Rectal smooth muscle tissue (tissue), 1 donor: ENCODE results near the gene DEGS2.

Experiments used
- H3K27ac ChIP-seq: one replicate; pipeline ENCODE4 v1.7.0; 2013; ENCODE audit warnings: low read depth, low read length, inconsistent platforms
- H3K27me3 ChIP-seq: one replicate; pipeline ENCODE4 v1.7.0; 2013; ENCODE audit warnings: low read length; ENCODE audit not compliant: control insufficient read depth, insufficient read depth
- H3K36me3 ChIP-seq: one replicate; pipeline ENCODE4 v1.7.0; 2013; ENCODE audit warnings: low read length; ENCODE audit not compliant: control insufficient read depth, insufficient read depth
- H3K4me1 ChIP-seq: one replicate; pipeline ENCODE4 v1.7.0; 2013; ENCODE audit warnings: low read length; ENCODE audit not compliant: control insufficient read depth, insufficient read depth
- H3K4me3 ChIP-seq: one replicate; pipeline ENCODE4 v1.7.0; 2013; ENCODE audit warnings: low read length
- H3K9ac ChIP-seq: one replicate; pipeline ENCODE4 v1.7.0; 2013; ENCODE audit warnings: low read length

DEGS2 gene

GRCh38 chr14:100120522-100121269 is 38.7 kb downstream of the DEGS2 start:
- Histone ChIP-seq H3K36me3 (peaks cover 6% of the 10 kb centered on the region), H3K4me3 (no peak overlapping the region), H3K27me3 (no peaks in the 10 kb centered on the region), H3K4me1 (no peaks in the 10 kb centered on the region), H3K27ac (no peak overlapping the region), H3K9ac (no peak overlapping the region)

DNA sequence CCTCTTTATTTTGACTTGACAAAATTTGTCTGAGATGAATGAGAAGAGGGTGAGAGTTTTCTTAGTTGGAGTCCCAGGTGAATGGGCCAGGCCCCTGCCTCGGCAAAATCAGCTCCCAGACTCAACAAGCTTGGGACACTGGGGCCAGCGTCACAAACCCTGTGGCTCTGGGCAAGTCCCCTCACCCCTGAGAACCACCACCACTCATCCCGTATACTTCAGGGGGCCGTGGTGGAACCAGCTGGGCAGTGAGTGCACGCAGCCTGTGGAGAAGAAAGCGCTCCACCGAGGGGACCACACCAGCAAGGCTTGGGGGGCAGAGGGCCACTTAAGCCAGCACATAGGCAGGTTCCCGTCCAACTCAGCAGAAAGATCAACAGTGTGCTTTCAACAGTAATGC is 40.2 kb downstream of the DEGS2 start:
- no peak overlapping the region for H3K4me3 ChIP-seq
- no peaks in the 10 kb centered on the region for H3K27me3 ChIP-seq
- H3K4me1 ChIP-seq, result no peaks in the 10 kb centered on the region
- H3K9ac ChIP-seq, result no peak overlapping the region
- peaks cover 1% of the 10 kb centered on the region for H3K36me3 ChIP-seq
- H3K27ac ChIP-seq, result no peak overlapping the region

- H3K36me3 ChIP-seq, result no peaks in the 10 kb centered on the region
- no peak overlapping the region for H3K4me3 ChIP-seq
- H3K27ac ChIP-seq, result no peak overlapping the region
- no peak overlapping the region for H3K9ac ChIP-seq
- H3K27me3 ChIP-seq, result no peaks in the 10 kb centered on the region
- no peaks in the 10 kb centered on the region for H3K4me1 ChIP-seq
Observed at GRCh38 chr14:100118396-100119011, 40.9 kb downstream of the DEGS2 start.

DNA sequence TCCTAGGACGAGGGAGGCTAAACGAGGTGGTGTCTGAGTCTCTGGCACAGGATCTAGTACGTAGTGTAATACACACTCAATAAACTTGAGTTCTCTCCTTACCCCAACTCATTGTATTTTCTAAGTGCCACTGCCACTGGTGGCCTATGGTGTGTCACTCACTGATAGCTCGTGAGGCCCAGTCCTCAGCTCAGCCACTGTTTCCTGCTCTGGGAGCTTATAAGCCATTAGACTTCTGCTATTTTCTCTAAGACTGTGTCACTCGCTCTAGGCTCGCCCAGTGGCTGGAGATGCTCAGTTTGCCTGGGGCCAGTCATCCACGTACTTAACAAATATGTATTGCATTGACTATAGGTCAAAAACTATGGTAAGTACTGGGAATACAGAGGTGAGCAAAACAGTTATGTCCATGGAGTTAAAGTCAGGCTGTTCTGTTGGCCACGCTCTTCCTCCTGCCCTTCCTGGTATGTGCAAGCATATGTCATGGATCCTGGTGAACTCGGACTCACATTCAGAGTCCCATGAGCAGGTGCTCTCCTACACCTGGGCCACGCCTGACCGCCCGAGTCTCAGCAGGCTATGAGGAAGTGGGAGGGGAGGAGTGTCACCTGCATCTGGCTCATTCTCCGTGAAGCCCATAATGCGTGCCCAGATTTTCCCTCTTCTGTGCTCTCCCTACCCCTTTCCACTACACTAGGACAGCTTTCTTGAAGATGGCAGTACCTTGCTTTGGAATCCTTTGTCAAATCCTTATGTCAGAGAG is 41.6 kb downstream of the DEGS2 start:
- Histone ChIP-seq H3K4me1 (no peaks in the 10 kb centered on the region), H3K4me3 (no peak overlapping the region), H3K27me3 (no peaks in the 10 kb centered on the region), H3K36me3 (no peaks in the 10 kb centered on the region), H3K27ac (no peak overlapping the region), H3K9ac (no peak overlapping the region)

GRCh38 chr14:100117026-100117425 is 42.4 kb downstream of the DEGS2 start:
- Histone ChIP-seq H3K9ac (no peak overlapping the region), H3K4me3 (no peak overlapping the region), H3K27me3 (no peaks in the 10 kb centered on the region), H3K4me1 (no peaks in the 10 kb centered on the region), H3K27ac (no peak overlapping the region), H3K36me3 (no peaks in the 10 kb centered on the region)

GRCh38 chr14:100116134-100116533 is 43.3 kb downstream of the DEGS2 start:
- no peaks in the 10 kb centered on the region for H3K27me3 ChIP-seq
- no peak overlapping the region for H3K4me3 ChIP-seq
- H3K9ac ChIP-seq, result no peak overlapping the region
- no peaks in the 10 kb centered on the region for H3K4me1 ChIP-seq
- no peaks in the 10 kb centered on the region for H3K36me3 ChIP-seq
- H3K27ac ChIP-seq, result no peak overlapping the region

DNA sequence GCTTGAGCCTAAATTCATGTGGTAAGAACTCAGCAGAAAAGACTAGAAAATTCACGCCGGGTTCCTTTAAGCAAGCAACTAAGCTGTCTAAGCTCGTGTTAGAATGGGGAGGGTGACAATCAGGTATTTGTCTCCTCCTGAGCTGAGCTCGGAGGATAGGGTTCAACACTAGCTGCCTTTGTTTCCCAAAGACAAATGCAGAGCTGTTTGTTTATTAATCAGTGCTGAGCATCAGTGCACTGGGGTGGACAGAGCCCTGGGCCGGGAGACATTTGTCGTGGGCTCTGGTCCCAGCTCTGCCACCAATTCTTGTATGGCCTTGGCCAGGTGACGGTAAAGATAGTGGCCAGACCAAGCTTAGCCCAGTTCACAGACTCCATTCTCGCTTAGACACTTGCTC is 43.7 kb downstream of the DEGS2 start:
- Histone ChIP-seq H3K9ac (no peak overlapping the region), H3K27ac (no peak overlapping the region), H3K4me1 (no peaks in the 10 kb centered on the region), H3K4me3 (no peak overlapping the region), H3K36me3 (no peaks in the 10 kb centered on the region), H3K27me3 (no peaks in the 10 kb centered on the region)

DNA sequence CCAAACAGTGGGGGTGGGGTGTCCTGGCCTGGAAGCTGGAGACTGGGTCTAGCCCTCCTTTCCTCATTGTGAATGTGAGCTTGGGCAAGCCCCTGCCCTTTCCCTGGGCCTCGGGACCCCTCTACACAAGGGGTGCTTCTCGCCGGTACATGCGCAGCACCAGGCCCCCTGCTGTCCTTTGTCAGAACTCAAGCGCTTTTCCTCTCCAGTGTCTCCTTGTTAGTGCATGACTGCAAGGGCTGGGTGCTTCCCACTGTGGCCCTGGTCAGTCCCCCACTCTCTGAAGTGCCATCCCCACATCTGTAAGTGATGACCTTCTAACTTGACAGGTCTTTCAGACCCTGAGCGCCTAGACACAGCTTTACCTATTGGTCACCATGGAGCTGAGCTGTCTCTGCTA is 44.2 kb downstream of the DEGS2 start:
- no peak overlapping the region for H3K27ac ChIP-seq
- no peak overlapping the region for H3K4me3 ChIP-seq
- no peaks in the 10 kb centered on the region for H3K36me3 ChIP-seq
- H3K4me1 ChIP-seq, result no peaks in the 10 kb centered on the region
- no peak overlapping the region for H3K9ac ChIP-seq
- H3K27me3 ChIP-seq, result no peaks in the 10 kb centered on the region

DNA sequence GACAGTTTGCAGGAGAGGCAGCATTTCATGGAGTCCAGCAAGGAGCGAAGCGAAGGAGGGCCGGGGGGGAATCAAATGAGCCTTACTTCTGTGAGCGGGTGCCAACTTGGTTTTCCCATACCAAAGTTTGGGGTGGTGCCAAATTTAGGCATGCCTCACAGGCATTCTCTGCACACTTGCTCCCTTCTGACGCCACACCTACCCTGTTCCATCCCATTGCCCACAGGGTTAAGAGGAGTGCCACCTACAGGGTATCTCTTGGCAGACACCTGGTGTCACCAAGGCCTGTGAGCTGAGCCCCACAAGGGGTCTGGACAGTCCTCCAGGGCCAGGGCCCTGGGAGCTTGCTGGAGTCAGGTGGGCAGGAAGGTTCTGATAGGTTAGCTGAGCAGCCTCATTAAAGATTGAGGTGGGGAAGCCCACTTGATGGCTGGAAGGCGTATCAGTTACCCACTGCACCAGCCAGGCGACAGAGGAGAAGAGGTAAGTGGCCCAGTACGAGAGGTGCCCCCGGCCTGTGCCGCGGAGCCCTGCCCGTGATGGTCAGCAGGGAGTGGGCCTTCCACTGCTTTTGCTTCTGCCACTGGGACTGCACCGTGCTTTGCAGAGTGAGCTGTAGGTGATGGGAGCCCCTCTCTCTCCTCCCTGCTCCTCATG is 45.2 kb downstream of the DEGS2 start:
- Histone ChIP-seq H3K27ac (no peak overlapping the region), H3K9ac (no peak overlapping the region), H3K36me3 (peaks cover 3% of the 10 kb centered on the region), H3K27me3 (no peaks in the 10 kb centered on the region), H3K4me3 (no peak overlapping the region), H3K4me1 (no peaks in the 10 kb centered on the region)

- no peak overlapping the region for H3K4me3 ChIP-seq
- H3K27me3 ChIP-seq, result no peaks in the 10 kb centered on the region
- peaks cover 3% of the 10 kb centered on the region for H3K36me3 ChIP-seq
- no peak overlapping the region for H3K9ac ChIP-seq
- no peaks in the 10 kb centered on the region for H3K4me1 ChIP-seq
- no peak overlapping the region for H3K27ac ChIP-seq
Observed at GRCh38 chr14:100111931-100112704, 47.3 kb downstream of the DEGS2 start.

DNA sequence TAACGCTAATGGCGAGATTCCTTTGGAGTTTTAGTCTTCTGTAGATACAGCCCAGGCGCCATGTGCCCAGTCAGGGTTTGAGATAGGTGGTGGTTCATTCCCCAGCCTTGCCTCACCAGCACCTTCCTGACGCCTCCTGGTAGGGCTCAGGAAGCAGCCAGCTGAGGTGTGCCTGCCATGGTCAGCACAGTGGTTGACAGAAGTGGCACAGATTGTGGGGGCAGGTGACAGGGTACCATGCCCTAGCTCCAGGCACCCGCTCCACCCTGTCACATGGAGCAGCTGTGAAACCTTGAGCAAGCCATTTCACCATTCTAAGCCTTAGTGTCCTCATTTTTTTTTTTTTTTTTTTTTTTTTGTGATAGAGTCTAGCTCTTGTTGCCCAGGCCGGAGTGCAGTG is 48.6 kb downstream of the DEGS2 start:
- H3K9ac ChIP-seq, result no peak overlapping the region
- no peak overlapping the region for H3K27ac ChIP-seq
- no peak overlapping the region for H3K4me3 ChIP-seq
- no peaks in the 10 kb centered on the region for H3K4me1 ChIP-seq
- H3K27me3 ChIP-seq, result no peaks in the 10 kb centered on the region
- peaks cover 3% of the 10 kb centered on the region for H3K36me3 ChIP-seq

DNA sequence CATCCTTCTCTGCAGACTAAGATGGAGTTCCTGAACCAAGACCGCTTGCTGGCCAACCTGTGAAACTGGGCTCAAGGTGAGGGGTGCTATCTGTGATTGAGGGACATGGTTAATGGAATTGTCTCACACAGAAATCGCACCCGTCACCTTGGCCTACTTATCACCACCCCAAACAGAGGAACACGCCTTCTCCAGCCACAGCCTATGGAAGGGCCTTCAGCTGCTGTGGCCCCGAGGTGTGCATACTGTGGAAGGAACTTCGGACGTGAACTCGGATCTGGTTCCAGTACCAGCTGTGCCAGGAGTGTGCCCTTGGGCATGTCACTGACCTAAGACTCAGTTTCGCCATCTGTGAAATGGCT is 49.9 kb downstream of the DEGS2 start:
- Histone ChIP-seq H3K36me3 (peaks cover 3% of the 10 kb centered on the region), H3K4me1 (peaks cover 9% of the 10 kb centered on the region), H3K9ac (no peak overlapping the region), H3K4me3 (no peak overlapping the region), H3K27ac (no peak overlapping the region), H3K27me3 (no peaks in the 10 kb centered on the region)
